HEK293 (cell line): ENCODE measurements around the gene CLIC4.

Source experiments
- CTCF ChIA-PET: fragments of 350-600 bp; formaldehyde crosslinking; extraction: SDS; loops from one replicate; lab custom pipeline; 2021; ENCODE audit warnings: antibody characterized with exemption; lab: Yijun Ruan, JAX
- POLR2A ChIA-PET: fragments of 300-600 bp; formaldehyde crosslinking; extraction: SDS; loops from one replicate; lab custom pipeline; 2020; ENCODE audit warnings: antibody characterized with exemption, inconsistent platforms; lab: Yijun Ruan, JAX
- H3K27ac ChIP-seq: fragments of 200-500 bp; sonication (Bioruptor generic); 2 replicates; pipeline ENCODE4 v1.5.1; 2014; ENCODE audit warnings: low read depth, low read length, control low read depth, inconsistent platforms; ENCODE audit errors: extremely low read depth
- H3K36me3 ChIP-seq, 2 experiments: fragments of 200-500 bp in 1 of 2; sonication (Bioruptor generic) in 1 of 2; 1 replicate in 1 of 2; 2 replicates in 1 of 2; pipeline ENCODE4 v1.5.1; 2014 to 2017; ENCODE audit warnings: inconsistent platforms in 2 of 2, low read length in 2 of 2; ENCODE audit not compliant: control insufficient read depth in 2 of 2, insufficient read depth in 1 of 2
- H3K4me1 ChIP-seq: fragments of 200-500 bp; sonication (Bioruptor generic); 2 replicates; pipeline ENCODE4 v1.5.1; 2014; ENCODE audit warnings: mild to moderate bottlenecking, low read length, inconsistent platforms; ENCODE audit not compliant: control insufficient read depth, insufficient read depth
- H3K4me3 ChIP-seq: 2 replicates; pipeline ENCODE4 v1.5.1; 2011; ENCODE audit warnings: low read depth, mild to moderate bottlenecking, control low read depth, low read length, moderate library complexity
- H3K9me3 ChIP-seq: fragments of 200-500 bp; sonication (Bioruptor generic); 2 replicates; pipeline ENCODE4 v1.5.1; 2014; ENCODE audit warnings: low read depth, low read length, inconsistent platforms; ENCODE audit not compliant: control insufficient read depth, insufficient read depth
- EGR2 ChIP-seq: fragments of 450-650 bp; formaldehyde crosslinking; IDR thresholded peaks from 2 replicates; pipeline ENCODE4 v1.5.1; 2016; ENCODE audit warnings: low read depth, missing biosample characterization, missing genetic modification characterization
- HOXA7 ChIP-seq: sonication (generic); formaldehyde crosslinking; IDR thresholded peaks from 2 replicates; pipeline ENCODE4 v1.8.1; 2022; ENCODE audit warnings: missing genetic modification reagents, borderline replicate concordance
- KLF7 ChIP-seq: fragments of 450-650 bp; formaldehyde crosslinking; IDR thresholded peaks from 2 replicates; pipeline ENCODE4 v1.5.1; 2016; ENCODE audit warnings: missing biosample characterization, missing genetic modification characterization, borderline replicate concordance
- RBAK ChIP-seq: fragments of 450-650 bp; formaldehyde crosslinking; IDR thresholded peaks from 2 replicates; pipeline ENCODE4 v1.5.1; 2016; ENCODE audit warnings: missing biosample characterization, missing genetic modification characterization
- SP3 ChIP-seq: fragments of 450-650 bp; formaldehyde crosslinking; IDR thresholded peaks from 2 replicates; pipeline ENCODE4 v1.5.1; 2016; ENCODE audit warnings: missing biosample characterization, missing genetic modification characterization
- ZBTB48 ChIP-seq: fragments of 450-650 bp; formaldehyde crosslinking; IDR thresholded peaks from 2 replicates; pipeline ENCODE4 v1.5.1; 2016; ENCODE audit warnings: missing biosample characterization, missing genetic modification characterization
- ZFHX2 ChIP-seq: fragments of 450-650 bp; formaldehyde crosslinking; conservative IDR thresholded peaks from 2 replicates; pipeline ENCODE4 v1.5.1; 2016; ENCODE audit warnings: missing biosample characterization, missing genetic modification characterization
- ZIC2 ChIP-seq: fragments of 450-650 bp; formaldehyde crosslinking; IDR thresholded peaks from 2 replicates; pipeline ENCODE4 v1.5.1; 2016; ENCODE audit warnings: missing biosample characterization, missing genetic modification characterization
- ZNF114 ChIP-seq: fragments of 450-650 bp; formaldehyde crosslinking; IDR thresholded peaks from 2 replicates; pipeline ENCODE4 v1.5.0; 2017; ENCODE audit warnings: missing biosample characterization, missing genetic modification characterization
- ZNF146 ChIP-seq: fragments of 450-650 bp; formaldehyde crosslinking; IDR thresholded peaks from 2 replicates; pipeline ENCODE4 v1.5.1; 2016; ENCODE audit warnings: missing biosample characterization, missing genetic modification characterization
- ZNF157 ChIP-seq: fragments of 450-650 bp; formaldehyde crosslinking; IDR thresholded peaks from 2 replicates; pipeline ENCODE4 v1.5.1; 2016; ENCODE audit warnings: missing biosample characterization, missing genetic modification characterization
- ZNF169 ChIP-seq: fragments of 450-650 bp; formaldehyde crosslinking; IDR thresholded peaks from 2 replicates; pipeline ENCODE4 v1.5.1; 2016; ENCODE audit warnings: missing biosample characterization, missing genetic modification characterization
- ZNF274 ChIP-seq, 2 experiments: fragments of 200-500 bp in 1 of 2; fragments of 450-650 bp in 1 of 2; sonication (Bioruptor generic) in 1 of 2; formaldehyde crosslinking in 1 of 2; IDR thresholded peaks; 2 replicates each; pipeline versions ENCODE4 v1.5.1 to v1.6.1; 2014 to 2016; ENCODE audit warnings: borderline replicate concordance in 1 of 2, inconsistent platforms in 1 of 2, low read length in 1 of 2, missing biosample characterization in 1 of 2, missing genetic modification characterization in 1 of 2
- ZNF366 ChIP-seq: fragments of 450-650 bp; formaldehyde crosslinking; conservative IDR thresholded peaks from 2 replicates; pipeline ENCODE4 v1.5.1; 2016; ENCODE audit warnings: missing biosample characterization, missing genetic modification characterization
- ZNF416 ChIP-seq: fragments of 450-650 bp; formaldehyde crosslinking; IDR thresholded peaks from 2 replicates; pipeline ENCODE4 v1.5.1; 2016; ENCODE audit warnings: missing biosample characterization, missing genetic modification characterization
- ZNF510 ChIP-seq: fragments of 450-650 bp; formaldehyde crosslinking; IDR thresholded peaks from 2 replicates; pipeline ENCODE4 v1.5.1; 2018; ENCODE audit warnings: mild to moderate bottlenecking, missing genetic modification characterization, missing biosample characterization; ENCODE audit not compliant: insufficient replicate concordance
- ZNF558 ChIP-seq: fragments of 450-650 bp; formaldehyde crosslinking; IDR thresholded peaks from 2 replicates; pipeline ENCODE4 v1.5.1; 2016; ENCODE audit warnings: missing biosample characterization, missing genetic modification characterization
- ZNF596 ChIP-seq: fragments of 450-650 bp; IDR thresholded peaks from 2 replicates; pipeline ENCODE4 v1.5.0; 2018; ENCODE audit warnings: missing biosample characterization, mild to moderate bottlenecking, missing genetic modification characterization, moderate library complexity
- ZNF610 ChIP-seq: fragments of 450-650 bp; formaldehyde crosslinking; IDR thresholded peaks from 2 replicates; pipeline ENCODE4 v1.5.1; 2016; ENCODE audit warnings: missing biosample characterization, missing genetic modification characterization, borderline replicate concordance
- ZNF624 ChIP-seq: fragments of 450-650 bp; formaldehyde crosslinking; IDR thresholded peaks from 2 replicates; pipeline ENCODE4 v1.5.1; 2017; ENCODE audit warnings: missing biosample characterization, missing genetic modification characterization
- ZXDB ChIP-seq: fragments of 450-650 bp; formaldehyde crosslinking; IDR thresholded peaks from 2 replicates; pipeline ENCODE4 v1.5.1; 2016; ENCODE audit warnings: missing biosample characterization, missing genetic modification characterization
- TF ChIP-seq, protein P1 (sequence below): fragments of 450-650 bp; formaldehyde crosslinking; IDR thresholded peaks from 2 replicates; pipeline ENCODE4 v1.5.1; 2016; ENCODE audit warnings: missing biosample characterization, missing genetic modification characterization
- TF ChIP-seq, protein P2 (sequence below): fragments of 450-650 bp; formaldehyde crosslinking; IDR thresholded peaks from 2 replicates; pipeline ENCODE4 v1.5.1; 2016; ENCODE audit warnings: missing biosample characterization, missing genetic modification characterization

The CLIC4 gene

DNA sequence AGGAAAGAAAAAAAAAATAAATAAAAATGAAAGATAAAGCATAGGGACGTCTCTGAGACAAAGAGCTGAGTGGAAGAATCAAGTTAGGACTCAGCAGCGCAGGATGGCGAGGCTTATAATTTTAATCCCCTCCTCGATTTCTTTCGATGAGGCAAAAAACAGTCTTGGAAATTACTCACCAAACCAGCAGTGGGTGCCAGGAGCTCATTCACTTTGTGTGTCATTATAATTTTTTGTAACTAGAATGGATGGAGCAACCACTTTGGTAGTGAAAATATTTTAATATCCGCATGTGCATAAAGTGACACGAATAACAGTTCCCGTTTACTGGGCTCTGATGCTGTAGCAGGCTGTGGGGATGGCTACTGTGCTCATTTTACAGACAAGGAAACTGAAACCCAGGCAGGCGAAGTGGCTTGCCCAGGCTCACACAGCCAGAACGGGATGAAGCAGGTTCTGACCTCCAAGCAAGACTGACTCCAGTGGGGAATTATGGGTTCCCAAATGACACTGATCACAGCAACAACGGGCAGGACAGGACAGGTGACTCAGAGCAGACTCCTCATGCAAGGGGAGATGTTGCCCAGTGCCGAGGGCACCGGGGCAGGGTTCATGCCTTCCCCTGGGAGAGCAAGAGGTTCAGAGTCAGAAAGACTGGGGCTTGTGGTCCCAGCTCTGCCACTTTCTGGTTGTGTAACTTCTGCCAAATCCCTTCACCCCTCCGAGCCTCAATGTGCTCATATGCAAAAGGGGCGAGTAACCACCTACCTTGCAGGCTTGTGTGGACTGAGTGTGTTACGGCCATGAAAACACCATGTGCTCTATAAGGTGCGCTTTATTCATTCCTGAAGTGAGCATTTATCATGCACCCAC is 121.2 kb downstream of the CLIC4 start:
- Histone ChIP-seq H3K9me3 (no peaks in the 10 kb centered on the region), H3K4me1 (peaks cover 6% of the 10 kb centered on the region; the same call in 1 of the 2 replicates), H3K4me3 (no peak overlapping the region), H3K27ac (no peak overlapping the region), H3K36me3 (no peaks in the 10 kb centered on the region)
- CTCF ChIA-PET: interaction anchor here (0.6 to 0.7 kb wide), 3 partner anchors 68 to 236 kb away, joined by 3 read pairs; no protein-coding TSS in a partner anchor
- no peak for TF ChIP-seq HOXA7 (CRISPR knock-in tag)
- no peak for TF ChIP-seq RBAK (tag by site-specific recombination)
- TF ChIP-seq ZNF416: no peak
- TF ChIP-seq ZNF624 (tag by site-specific recombination): no peak
- TF ChIP-seq ZXDB (tag by site-specific recombination): no peak
- TF ChIP-seq KLF7 (tag by site-specific recombination): no peak
- no peak for TF ChIP-seq SP3 (tag by site-specific recombination)
- no peak for TF ChIP-seq ZNF169 (tag by site-specific recombination)
- no peak for TF ChIP-seq ZNF114 (tag by site-specific recombination)
- TF ChIP-seq ZNF610 (tag by site-specific recombination): no peak
- no peak; the same call in 1 of the 2 replicates for TF ChIP-seq ZNF366 (tag by site-specific recombination)
- TF ChIP-seq ZIC2: no peak
- TF ChIP-seq, protein P1, sequence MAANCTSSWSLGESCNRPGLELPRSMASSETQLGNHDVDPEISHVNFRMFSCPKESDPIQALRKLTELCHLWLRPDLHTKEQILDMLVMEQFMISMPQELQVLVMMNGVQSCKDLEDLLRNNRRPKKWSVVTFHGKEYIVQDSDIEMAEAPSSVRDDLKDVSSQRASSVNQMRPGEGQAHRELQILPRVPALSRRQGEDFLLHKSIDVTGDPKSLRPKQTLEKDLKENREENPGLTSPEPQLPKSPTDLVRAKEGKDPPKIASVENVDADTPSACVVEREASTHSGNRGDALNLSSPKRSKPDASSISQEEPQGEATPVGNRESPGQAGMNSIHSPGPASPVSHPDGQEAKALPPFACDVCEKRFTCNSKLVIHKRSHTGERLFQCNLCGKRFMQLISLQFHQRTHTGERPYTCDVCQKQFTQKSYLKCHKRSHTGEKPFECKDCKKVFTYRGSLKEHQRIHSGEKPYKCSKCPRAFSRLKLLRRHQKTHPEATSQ (tag by site-specific recombination): no peak
- no peak for TF ChIP-seq ZNF510 (tag by site-specific recombination)
- no peak for TF ChIP-seq ZNF274 (IDR thresholded peaks at IDR 0.05; ENCODE audit: low read length)
- TF ChIP-seq ZNF274 (tag by site-specific recombination; IDR thresholded peaks at IDR 0.05; ENCODE audit: borderline replicate concordance): no peak
- TF ChIP-seq ZNF157 (tag by site-specific recombination): no peak
- TF ChIP-seq ZNF146 (tag by site-specific recombination): no peak
- POLR2A ChIA-PET: no interaction called here

DNA sequence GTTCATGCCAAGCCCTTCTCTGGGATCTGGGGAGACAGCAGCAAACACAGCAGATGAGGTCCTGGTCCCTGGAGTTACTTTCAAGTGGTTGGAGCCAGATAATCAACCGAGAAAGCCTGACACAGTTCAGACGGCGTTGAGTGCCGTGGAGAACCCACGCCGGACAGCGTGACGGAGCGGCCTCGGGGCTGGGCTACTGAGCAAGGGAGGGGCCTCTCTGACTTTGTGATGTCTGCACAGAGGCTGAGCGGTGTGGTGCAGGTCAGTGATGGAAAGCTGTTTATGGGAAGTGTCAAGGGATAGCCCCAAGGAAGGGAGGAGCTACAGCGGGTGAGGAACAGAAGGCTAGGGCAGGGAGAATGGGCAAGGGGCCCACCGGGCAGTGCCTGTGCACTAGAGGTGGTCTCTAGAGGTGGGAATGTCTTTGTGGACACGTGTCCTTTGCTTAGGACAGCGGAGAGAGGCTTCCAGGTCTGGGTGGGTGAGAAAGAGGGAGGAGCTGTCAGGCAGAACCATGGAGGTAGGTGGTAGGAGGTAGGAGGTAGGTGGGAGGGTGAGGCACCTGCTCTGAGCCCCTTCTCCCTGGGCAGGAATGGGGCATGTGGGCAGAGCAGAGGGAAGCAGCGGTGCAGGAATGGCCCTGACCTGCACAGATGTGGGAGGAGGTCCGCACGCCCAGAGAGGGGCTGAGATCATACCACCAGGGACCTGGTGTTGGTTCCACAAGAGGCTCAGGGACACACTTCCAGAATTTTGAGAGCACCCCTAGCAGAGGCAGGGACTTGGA is 122.0 kb downstream of the CLIC4 start:
- ChIA-PET POLR2A (no interaction called here), CTCF (interaction anchor here (0.5 to 1.3 kb wide), 3 partner anchors 17 to 1177 kb away, joined by 3 read pairs; no protein-coding TSS in a partner anchor)
- Histone ChIP-seq H3K4me1 (peaks cover 6% of the 10 kb centered on the region; the same call in 1 of the 2 replicates), H3K9me3 (no peaks in the 10 kb centered on the region), H3K4me3 (no peak overlapping the region), H3K36me3 (no peaks in the 10 kb centered on the region), H3K27ac (no peak overlapping the region)
- TF ChIP-seq, protein P2, sequence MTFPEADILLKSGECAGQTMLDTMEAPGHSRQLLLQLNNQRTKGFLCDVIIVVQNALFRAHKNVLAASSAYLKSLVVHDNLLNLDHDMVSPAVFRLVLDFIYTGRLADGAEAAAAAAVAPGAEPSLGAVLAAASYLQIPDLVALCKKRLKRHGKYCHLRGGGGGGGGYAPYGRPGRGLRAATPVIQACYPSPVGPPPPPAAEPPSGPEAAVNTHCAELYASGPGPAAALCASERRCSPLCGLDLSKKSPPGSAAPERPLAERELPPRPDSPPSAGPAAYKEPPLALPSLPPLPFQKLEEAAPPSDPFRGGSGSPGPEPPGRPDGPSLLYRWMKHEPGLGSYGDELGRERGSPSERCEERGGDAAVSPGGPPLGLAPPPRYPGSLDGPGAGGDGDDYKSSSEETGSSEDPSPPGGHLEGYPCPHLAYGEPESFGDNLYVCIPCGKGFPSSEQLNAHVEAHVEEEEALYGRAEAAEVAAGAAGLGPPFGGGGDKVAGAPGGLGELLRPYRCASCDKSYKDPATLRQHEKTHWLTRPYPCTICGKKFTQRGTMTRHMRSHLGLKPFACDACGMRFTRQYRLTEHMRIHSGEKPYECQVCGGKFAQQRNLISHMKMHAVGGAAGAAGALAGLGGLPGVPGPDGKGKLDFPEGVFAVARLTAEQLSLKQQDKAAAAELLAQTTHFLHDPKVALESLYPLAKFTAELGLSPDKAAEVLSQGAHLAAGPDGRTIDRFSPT (tag by site-specific recombination): no peak
- TF ChIP-seq ZBTB48 (tag by site-specific recombination) (peak; percentile 50; the same call in 1 of the 2 replicates), EGR2 (tag by site-specific recombination) (peak; percentile 98), ZNF558 (tag by site-specific recombination) (no peak), ZNF596 (tag by site-specific recombination) (no peak), ZFHX2 (tag by site-specific recombination) (peak; percentile 98)
